ENCODE data around the gene SF3A1.

SF3A1 gene

GRCh38 chr22:30383061-30383460 lies 26.4 kb upstream of the SF3A1 start:
- Histone ChIP-seq H3K9me3 (ENCODE audit: insufficient read depth, low read length) (no peaks in the 10 kb centered on the region), H3K4me1 (ENCODE audit: insufficient read depth, insufficient read length) (peaks cover 8% of the 10 kb centered on the region), H3K4me3 (ENCODE audit: insufficient read length, low read depth) (no peak overlapping the region), H3K36me3 (ENCODE audit: insufficient read depth, insufficient read length, low read length) (peaks cover 47% of the 10 kb centered on the region), H3K27me3 (ENCODE audit: insufficient read depth, insufficient read length) (no peaks in the 10 kb centered on the region), H3K9ac (ENCODE audit: insufficient read length, low read depth) (no peak overlapping the region)
- DNase-seq (ENCODE audit: low read depth, low spot score): no peak
- no peak for TF ChIP-seq ZNF274 (IDR thresholded peaks at IDR 0.05; ENCODE audit: low read depth, low read length)
- TF ChIP-seq SUZ12 (IDR thresholded peaks at IDR 0.05; ENCODE audit: extremely low read depth, insufficient read depth, insufficient read length): no peak
- TF ChIP-seq YY1 (IDR thresholded peaks at IDR 0.05; ENCODE audit: insufficient read depth, insufficient read length): no peak

GRCh38 chr22:30382340-30382739 lies 25.6 kb upstream of the SF3A1 start:
- DNase-seq (ENCODE audit: low read depth, low spot score): no peak

GRCh38 chr22:30381264-30381663 lies 24.6 kb upstream of the SF3A1 start:
- TF ChIP-seq ZNF274 (IDR thresholded peaks at IDR 0.05; ENCODE audit: low read depth, low read length) (no peak), YY1 (IDR thresholded peaks at IDR 0.05; ENCODE audit: insufficient read depth, insufficient read length) (no peak), SUZ12 (IDR thresholded peaks at IDR 0.05; ENCODE audit: extremely low read depth, insufficient read depth, insufficient read length) (no peak)
- Histone ChIP-seq H3K9ac (ENCODE audit: insufficient read length, low read depth) (no peak overlapping the region), H3K4me1 (ENCODE audit: insufficient read depth, insufficient read length) (peaks cover 5% of the 10 kb centered on the region), H3K4me3 (ENCODE audit: insufficient read length, low read depth) (no peak overlapping the region), H3K36me3 (ENCODE audit: insufficient read depth, insufficient read length, low read length) (peaks cover 60% of the 10 kb centered on the region), H3K9me3 (ENCODE audit: insufficient read depth, low read length) (no peaks in the 10 kb centered on the region), H3K27me3 (ENCODE audit: insufficient read depth, insufficient read length) (no peaks in the 10 kb centered on the region)
- no peak for DNase-seq (ENCODE audit: low read depth, low spot score)

More at GRCh38 chr22:30382340-30382739, 25.6 kb upstream of the SF3A1 start:
- Histone ChIP-seq H3K4me1 (ENCODE audit: insufficient read depth, insufficient read length) (peaks cover 8% of the 10 kb centered on the region), H3K27me3 (ENCODE audit: insufficient read depth, insufficient read length) (no peaks in the 10 kb centered on the region), H3K9ac (ENCODE audit: insufficient read length, low read depth) (no peak overlapping the region), H3K4me3 (ENCODE audit: insufficient read length, low read depth) (no peak overlapping the region), H3K36me3 (ENCODE audit: insufficient read depth, insufficient read length, low read length) (peaks cover 54% of the 10 kb centered on the region), H3K9me3 (ENCODE audit: insufficient read depth, low read length) (no peaks in the 10 kb centered on the region)
- no peak for TF ChIP-seq ZNF274 (IDR thresholded peaks at IDR 0.05; ENCODE audit: low read depth, low read length)
- no peak for TF ChIP-seq SUZ12 (IDR thresholded peaks at IDR 0.05; ENCODE audit: extremely low read depth, insufficient read depth, insufficient read length)
- TF ChIP-seq YY1 (IDR thresholded peaks at IDR 0.05; ENCODE audit: insufficient read depth, insufficient read length): no peak

GRCh38 chr22:30380011-30380410 lies 23.3 kb upstream of the SF3A1 start:
- DNase-seq (ENCODE audit: low read depth, low spot score): no peak
- H3K9ac ChIP-seq (ENCODE audit: insufficient read length, low read depth): no peak overlapping the region

GRCh38 chr22:30375312-30375849 lies 18.7 kb upstream of the SF3A1 start:
- DNase-seq (ENCODE audit: low read depth, low spot score): no peak
- TF ChIP-seq YY1 (IDR thresholded peaks at IDR 0.05; ENCODE audit: insufficient read depth, insufficient read length): no peak
- no peak for TF ChIP-seq ZNF274 (IDR thresholded peaks at IDR 0.05; ENCODE audit: low read depth, low read length)
- Histone ChIP-seq H3K4me1 (ENCODE audit: insufficient read depth, insufficient read length) (peaks cover 4% of the 10 kb centered on the region), H3K36me3 (ENCODE audit: insufficient read depth, insufficient read length, low read length) (peaks cover 33% of the 10 kb centered on the region), H3K9ac (ENCODE audit: insufficient read length, low read depth) (no peak overlapping the region), H3K27me3 (ENCODE audit: insufficient read depth, insufficient read length) (no peaks in the 10 kb centered on the region), H3K4me3 (ENCODE audit: insufficient read length, low read depth) (no peak overlapping the region), H3K9me3 (ENCODE audit: insufficient read depth, low read length) (no peaks in the 10 kb centered on the region)

More at GRCh38 chr22:30380011-30380410, 23.3 kb upstream of the SF3A1 start:
- peaks cover 62% of the 10 kb centered on the region for H3K36me3 ChIP-seq (ENCODE audit: insufficient read depth, insufficient read length, low read length)
- no peak overlapping the region for H3K4me3 ChIP-seq (ENCODE audit: insufficient read length, low read depth)
- TF ChIP-seq YY1 (IDR thresholded peaks at IDR 0.05; ENCODE audit: insufficient read depth, insufficient read length) (no peak), ZNF274 (IDR thresholded peaks at IDR 0.05; ENCODE audit: low read depth, low read length) (no peak), SUZ12 (IDR thresholded peaks at IDR 0.05; ENCODE audit: extremely low read depth, insufficient read depth, insufficient read length) (no peak)
- no peaks in the 10 kb centered on the region for H3K4me1 ChIP-seq (ENCODE audit: insufficient read depth, insufficient read length)
- H3K27me3 ChIP-seq (ENCODE audit: insufficient read depth, insufficient read length): no peaks in the 10 kb centered on the region
- H3K9me3 ChIP-seq (ENCODE audit: insufficient read depth, low read length): no peaks in the 10 kb centered on the region

- H3K4me3 ChIP-seq (ENCODE audit: insufficient read length, low read depth): no peak overlapping the region
- no peaks in the 10 kb centered on the region for H3K27me3 ChIP-seq (ENCODE audit: insufficient read depth, insufficient read length)
- H3K4me1 ChIP-seq (ENCODE audit: insufficient read depth, insufficient read length): peaks cover 4% of the 10 kb centered on the region
- no peak for DNase-seq (ENCODE audit: low read depth, low spot score)
- H3K9me3 ChIP-seq (ENCODE audit: insufficient read depth, low read length): no peaks in the 10 kb centered on the region
- H3K9ac ChIP-seq (ENCODE audit: insufficient read length, low read depth): no peak overlapping the region
- no peak for TF ChIP-seq SUZ12 (IDR thresholded peaks at IDR 0.05; ENCODE audit: extremely low read depth, insufficient read depth, insufficient read length)
- no peak for TF ChIP-seq ZNF274 (IDR thresholded peaks at IDR 0.05; ENCODE audit: low read depth, low read length)
- no peak for TF ChIP-seq YY1 (IDR thresholded peaks at IDR 0.05; ENCODE audit: insufficient read depth, insufficient read length)
- H3K36me3 ChIP-seq (ENCODE audit: insufficient read depth, insufficient read length, low read length): peaks cover 20% of the 10 kb centered on the region
Observed at GRCh38 chr22:30373331-30374325, 16.9 kb upstream of the SF3A1 start.

GRCh38 chr22:30372915-30373314 lies 16.2 kb upstream of the SF3A1 start:
- no peak overlapping the region for H3K9ac ChIP-seq (ENCODE audit: insufficient read length, low read depth)
- no peak for TF ChIP-seq YY1 (IDR thresholded peaks at IDR 0.05; ENCODE audit: insufficient read depth, insufficient read length)
- no peak for TF ChIP-seq SUZ12 (IDR thresholded peaks at IDR 0.05; ENCODE audit: extremely low read depth, insufficient read depth, insufficient read length)
- no peak for TF ChIP-seq ZNF274 (IDR thresholded peaks at IDR 0.05; ENCODE audit: low read depth, low read length)
- no peaks in the 10 kb centered on the region for H3K27me3 ChIP-seq (ENCODE audit: insufficient read depth, insufficient read length)
- no peaks in the 10 kb centered on the region for H3K9me3 ChIP-seq (ENCODE audit: insufficient read depth, low read length)
- no peak for DNase-seq (ENCODE audit: low read depth, low spot score)
- peaks cover 4% of the 10 kb centered on the region for H3K4me1 ChIP-seq (ENCODE audit: insufficient read depth, insufficient read length)
- H3K36me3 ChIP-seq (ENCODE audit: insufficient read depth, insufficient read length, low read length): peaks cover 21% of the 10 kb centered on the region
- H3K4me3 ChIP-seq (ENCODE audit: insufficient read length, low read depth): no peak overlapping the region

Measured in NT2/D1 (cell line).